Myocyte (in vitro differentiated cells): ENCODE measurements around the gene DNAI2. TPM values are rescaled to one million over a fixed set of nuclear protein-coding genes. Genes with fewer than 3 reads are reported as not detected.
"Not testable (repeated sequence)": the region's sequence is repeated elsewhere in the genome, so short reads cannot be mapped to it uniquely, and the experiment has no call there.

Experiments used
- DNase-seq: peaks from one replicate; pipeline ENCODE4 v3.0.0-alpha.2; 2012; ENCODE audit warnings: low read depth
- total RNA-seq: library from RNA; depleted of rRNA; stranded (reverse); fragments of >200 nt; gene quantifications from 2 replicates; pipeline ENCODE4 v1.2.3, GENCODE V29; 2014

The DNAI2 gene
- total RNA-seq, 1 donor from 2014 or later: not detected

DNA sequence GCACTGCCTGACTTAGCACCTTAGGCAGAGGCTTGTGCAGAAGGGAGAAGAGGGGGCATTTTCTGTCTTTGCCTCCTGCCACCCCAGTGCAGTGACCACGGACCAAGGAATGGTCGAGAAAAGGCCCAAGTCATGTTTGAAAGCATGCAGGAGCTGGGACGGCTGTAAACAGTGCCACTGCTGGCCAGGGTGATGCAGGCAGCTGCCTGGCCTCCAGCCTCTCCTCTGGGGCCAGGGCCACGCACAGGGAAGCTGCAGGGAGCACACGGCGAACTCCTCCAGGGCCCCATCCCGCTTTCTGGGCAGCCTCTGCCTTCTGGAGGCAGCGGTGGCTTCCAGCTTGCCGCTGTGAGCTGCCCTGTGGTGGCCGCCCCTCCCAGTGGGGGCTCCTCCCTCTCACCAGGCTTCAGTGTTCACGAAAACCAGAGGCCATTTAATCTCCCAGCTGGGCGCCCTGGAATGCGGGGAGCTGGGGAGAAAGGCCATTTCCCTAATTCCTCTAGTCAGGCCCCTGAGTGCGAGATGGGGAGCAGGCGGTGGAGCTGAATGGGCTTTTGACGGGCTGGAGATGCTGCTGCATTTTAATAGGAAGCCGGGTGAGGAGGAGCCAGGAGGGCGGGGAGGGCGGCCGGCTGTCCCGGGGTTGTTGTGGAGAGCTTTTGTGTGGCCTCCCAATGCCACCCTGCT lies 28.7 kb upstream of the DNAI2 start:
- no peak for DNase-seq

DNA sequence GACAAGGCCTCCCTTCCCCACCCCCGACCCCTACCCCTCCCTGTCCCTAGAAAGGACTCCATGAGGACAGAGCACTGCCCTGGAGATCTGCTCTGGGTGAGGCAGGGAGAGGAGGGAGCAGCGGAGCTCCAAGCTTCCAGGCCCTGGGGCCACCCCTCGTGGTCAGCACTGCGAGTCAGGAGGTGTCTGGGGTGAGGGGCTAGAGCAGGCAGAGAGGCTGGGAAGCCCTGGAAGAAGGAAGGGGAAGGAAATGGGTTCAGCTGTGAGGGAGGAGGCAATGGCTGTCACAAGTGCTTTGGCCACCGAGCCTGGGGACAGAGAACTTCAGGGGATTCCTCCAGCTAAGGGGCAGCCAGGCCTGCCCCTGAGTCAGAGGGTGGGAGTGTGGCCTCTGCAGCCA lies 28.2 kb upstream of the DNAI2 start:
- no peak for DNase-seq

GRCh38 chr17:74249590-74250270 lies 24.3 kb upstream of the DNAI2 start:
- DNase-seq: peak; percentile 9

DNA sequence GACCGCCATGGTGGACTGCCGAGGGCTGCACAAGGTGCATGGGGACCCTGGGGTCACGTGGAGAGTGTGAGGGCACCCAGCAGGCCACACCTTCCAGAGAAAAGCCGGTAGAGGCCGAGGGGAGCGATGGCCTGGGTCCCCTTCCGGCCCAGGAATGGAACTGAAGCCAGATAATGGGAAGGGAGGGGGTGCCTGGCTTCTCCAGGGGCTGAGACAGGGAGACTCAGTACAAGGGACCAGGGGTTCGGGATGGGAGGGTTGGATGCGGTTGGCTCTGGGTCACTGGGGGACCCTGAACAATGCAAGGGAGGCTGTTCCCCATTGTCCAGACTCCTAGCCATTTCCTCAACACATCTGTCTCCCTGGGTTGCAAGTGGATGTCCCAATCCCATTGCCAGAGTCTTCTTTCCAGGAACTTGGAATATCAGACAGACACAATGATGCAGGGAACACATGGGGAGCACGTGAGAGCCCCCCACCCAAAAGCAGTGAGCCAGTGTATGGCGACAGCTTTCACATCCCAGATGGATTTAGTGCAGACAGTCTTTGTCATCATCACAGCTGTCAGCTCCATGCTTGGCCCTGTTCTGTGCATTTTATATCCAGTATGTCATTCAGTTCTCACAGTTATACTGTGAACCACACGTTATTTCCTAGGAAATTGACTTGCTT lies 23.6 kb upstream of the DNAI2 start:
- no peak for DNase-seq

- DNase-seq: no peak
Measured at GRCh38 chr17:74251051-74251450, 23.0 kb upstream of the DNAI2 start.

DNA sequence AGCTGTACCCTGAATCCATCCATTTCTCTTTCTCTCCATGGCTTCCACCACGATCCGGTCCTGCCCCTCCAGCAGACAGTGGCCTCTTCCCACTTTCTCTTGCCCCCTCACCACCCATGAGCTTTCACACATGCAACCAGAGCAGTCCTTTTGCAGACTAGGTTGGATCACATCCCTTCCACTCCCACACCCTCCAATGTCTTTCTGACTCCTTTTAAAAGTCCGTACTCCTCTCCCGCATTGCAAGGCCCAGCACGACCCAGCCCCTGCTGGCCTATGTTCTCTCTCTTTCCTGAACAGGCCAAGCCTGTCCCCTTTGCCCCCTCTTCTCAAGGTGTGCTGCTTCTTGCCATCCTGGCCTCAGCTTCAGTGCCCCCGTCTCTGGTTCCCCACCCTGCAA lies 22.5 kb upstream of the DNAI2 start:
- no peak for DNase-seq

GRCh38 chr17:74252211-74252610 lies 21.8 kb upstream of the DNAI2 start:
- no peak for DNase-seq

DNA sequence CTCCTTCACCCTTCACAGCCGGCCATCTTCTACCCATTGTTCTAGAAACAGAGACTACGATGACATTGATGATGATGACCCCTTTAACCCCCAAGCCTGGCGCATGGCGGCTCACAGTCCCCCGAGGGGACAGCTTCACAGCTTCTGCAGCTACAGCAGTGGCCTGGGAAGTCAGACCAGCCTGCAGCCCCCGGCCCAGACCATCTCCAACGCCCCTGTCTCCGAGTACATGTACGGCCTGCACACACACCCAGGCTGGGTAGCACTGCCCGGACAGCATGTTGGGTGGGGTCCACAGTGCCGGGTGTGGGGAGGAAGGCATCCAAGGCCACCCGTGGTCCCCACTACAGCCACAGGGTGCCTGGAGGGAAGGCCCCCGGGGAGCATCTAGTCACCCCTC lies 21.0 kb upstream of the DNAI2 start:
- no peak for DNase-seq

DNA sequence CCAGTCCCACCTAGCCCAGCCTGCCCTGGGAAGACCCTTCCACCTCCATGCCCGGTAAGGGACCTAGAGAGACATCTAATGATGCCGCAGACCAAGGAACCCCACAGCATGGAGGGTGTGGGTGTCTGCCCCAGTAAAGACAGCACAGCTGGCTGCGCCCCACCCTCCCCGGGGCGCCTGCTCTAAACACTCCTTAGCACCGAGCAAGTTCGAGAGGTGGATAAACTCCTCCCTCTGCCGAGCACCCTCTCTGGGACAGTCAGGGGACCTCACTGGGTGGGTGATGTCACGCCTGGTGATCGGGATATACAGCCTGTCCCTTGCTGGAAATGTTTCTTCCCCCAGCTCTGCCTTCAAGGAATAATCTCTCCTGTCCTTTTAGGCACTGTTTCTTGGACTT lies 16.7 kb upstream of the DNAI2 start:
- DNase-seq: no peak

DNA sequence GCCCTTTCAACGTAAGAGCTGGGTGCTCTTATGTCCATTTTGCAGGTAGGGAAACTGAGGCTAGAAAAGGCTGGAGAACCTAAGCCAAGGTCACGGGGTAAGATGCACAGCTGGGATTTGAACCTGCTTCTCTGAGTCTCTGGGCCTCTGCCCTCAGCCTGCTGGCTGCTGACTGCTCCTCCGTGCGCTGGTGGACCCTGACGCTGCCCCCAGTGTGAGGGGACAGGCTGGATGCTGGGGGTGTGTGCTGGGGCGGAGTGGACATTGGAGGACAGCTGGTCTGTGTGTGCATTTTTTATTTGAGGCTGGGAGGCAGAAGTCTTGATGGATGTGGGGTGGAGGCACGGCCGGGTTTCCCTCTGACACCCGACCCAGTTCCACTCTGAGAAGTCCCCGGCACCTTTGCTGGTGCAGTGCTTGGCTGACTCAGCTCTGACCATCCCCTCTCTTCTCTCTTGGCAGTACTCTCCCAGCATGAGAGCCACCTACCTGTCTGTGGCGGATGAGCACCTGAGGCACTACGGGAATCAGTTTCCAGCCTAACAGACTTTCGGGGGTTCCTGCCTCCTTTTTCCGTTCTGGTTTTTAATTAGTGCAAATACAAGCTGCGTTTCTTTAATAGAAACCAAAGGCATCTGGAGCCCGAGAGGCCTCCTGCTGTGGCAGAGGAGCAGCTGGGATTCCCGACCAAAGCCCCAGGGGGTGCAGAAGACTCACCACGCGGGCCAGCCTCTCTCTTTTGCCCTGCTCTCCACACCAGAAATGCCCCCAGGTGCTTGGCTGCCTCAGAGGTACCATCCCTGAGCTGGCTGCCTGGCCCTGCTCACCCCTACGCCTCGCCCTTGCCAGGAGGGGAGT lies 14.1 kb upstream of the DNAI2 start:
- peak; percentile 15 for DNase-seq

DNA sequence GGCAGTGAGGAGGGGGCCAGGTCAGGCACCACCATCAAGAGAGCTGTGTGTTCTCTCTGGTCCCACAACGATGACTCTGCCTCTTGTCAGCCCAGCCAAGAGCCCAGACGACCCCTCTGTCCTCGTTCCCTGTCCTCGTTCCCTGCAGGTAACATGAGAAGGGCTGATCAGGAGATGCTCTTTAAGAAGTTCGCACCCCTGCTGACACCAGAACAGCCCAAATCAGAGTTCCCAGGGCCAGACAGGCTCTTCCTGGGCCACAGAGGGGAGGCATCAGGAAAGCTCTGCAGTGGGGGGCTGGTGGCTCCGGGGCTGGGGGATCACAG lies 13.5 kb upstream of the DNAI2 start:
- DNase-seq: no peak

GRCh38 chr17:74262601-74263000 lies 11.4 kb upstream of the DNAI2 start:
- DNase-seq: no peak

DNA sequence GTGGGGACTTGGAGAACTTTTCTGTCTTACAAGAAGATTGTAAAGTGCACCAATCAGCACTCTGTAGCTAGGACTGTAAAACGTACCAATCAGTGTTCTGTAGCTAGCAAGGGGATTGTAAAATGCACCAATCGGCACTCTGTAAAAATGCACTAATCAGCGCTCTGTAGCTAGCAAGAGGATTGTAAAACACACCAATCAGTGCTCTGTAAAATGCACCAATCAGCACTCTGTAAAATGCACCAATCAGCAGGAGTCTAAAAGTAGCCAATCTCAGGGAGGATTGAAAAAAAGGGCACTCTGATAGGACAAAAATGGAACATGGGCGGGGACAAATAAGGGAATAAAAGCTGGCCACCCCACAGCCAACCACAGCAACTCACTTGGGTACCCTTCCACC lies 7.0 kb upstream of the DNAI2 start:
- not testable (repeated sequence) for DNase-seq

DNA sequence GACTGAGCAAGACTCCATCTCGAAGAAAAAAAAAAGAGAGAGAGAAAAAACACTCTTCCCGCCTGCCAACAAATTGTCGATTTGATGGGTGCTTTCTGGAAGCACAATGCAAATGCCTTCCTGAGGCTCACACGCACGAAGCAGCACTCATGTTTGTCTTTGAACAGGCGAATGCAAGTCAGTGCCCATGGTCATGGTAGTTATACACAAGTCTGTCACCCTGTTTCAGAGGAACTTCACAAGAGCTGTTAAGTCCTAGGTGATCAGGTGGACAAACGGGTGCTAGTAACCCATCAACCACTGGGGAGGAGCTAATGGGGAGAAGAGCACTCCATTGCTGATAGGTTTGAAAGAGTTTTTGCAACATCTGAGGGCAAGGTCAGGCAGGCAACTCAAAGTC lies 6.5 kb upstream of the DNAI2 start:
- DNase-seq: no peak

- DNase-seq: no peak
Measured at GRCh38 chr17:74267987-74268499, 6.0 kb upstream of the DNAI2 start.

DNA sequence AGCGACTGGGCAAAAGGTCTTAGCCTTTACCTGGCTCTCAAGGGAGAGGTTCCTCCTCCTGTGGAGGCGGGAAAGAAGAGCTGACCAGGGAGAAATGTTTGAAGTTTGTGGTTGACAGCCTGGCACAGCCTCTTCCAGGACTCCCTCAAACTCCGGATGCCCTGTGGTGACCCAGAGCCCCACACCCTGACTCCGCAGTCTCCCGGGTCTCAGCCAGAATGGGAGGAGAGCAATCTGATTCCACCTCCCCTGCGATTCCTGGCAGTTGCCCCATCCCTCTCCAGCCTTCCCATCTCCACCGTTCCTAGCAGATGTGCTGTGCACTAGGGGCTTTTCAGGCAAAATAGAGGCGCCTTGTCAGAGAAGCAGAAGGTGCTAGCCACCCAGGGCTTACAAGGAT lies 5.5 kb upstream of the DNAI2 start:
- DNase-seq: no peak

GRCh38 chr17:74270333-74270732 lies 3.7 kb upstream of the DNAI2 start:
- DNase-seq: no peak

DNA sequence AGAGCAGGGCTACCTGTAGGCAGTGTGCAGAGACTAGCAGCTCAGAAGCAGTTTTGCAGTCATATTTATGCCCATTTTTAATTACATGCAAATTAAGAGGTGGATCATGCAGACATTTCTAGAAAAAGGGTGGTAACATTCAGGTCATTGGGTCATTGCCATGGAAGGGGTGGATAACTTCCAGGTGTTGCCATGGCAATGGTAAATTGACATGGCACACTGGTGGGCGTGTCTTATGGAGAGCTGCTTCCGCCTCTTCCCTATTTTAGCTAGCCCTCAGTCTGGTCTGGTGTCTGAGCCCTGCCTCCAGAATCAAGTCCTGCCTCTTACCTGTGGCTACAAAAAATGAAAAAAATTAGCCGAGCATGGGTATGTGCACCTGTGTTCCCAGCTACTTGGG lies 2.8 kb upstream of the DNAI2 start:
- no peak for DNase-seq

GRCh38 chr17:74271901-74272561 lies 2.0 kb upstream of the DNAI2 start:
- peak; percentile 5 for DNase-seq

- no peak for DNase-seq
Measured at GRCh38 chr17:74272731-74273201, 1.3 kb upstream of the DNAI2 start.
